Activated CD8-positive, alpha-beta memory T cell treated with anti-CD3 and anti-CD28 coated beads for 48 hours (primary cell): ENCODE data around the gene LAMA3.

Experiments
- DNase-seq, 3 experiments: peaks; one replicate each; pipeline ENCODE4 v3.0.0-alpha.2; 2020; ENCODE audit warnings: low read depth in 2 of 3, low spot score in 2 of 3

LAMA3 gene

GRCh38 chr18:23689031-23689615, at the start of gene LAMA3:
TSS of gene LAMA3 (plus strand) at chr18:23689453. CDS start at chr18:23689684, 231 bp downstream.
- DNase-seq: peak in 1 of 3 experiments; percentile 11

- DNase-seq: no peak
These were observed 49.2 kb upstream of the LAMA3 start for GRCh38 chr18:23640052-23640451.

GRCh38 chr18:23641143-23641720, 48.0 kb upstream of the LAMA3 start:
- no peak for DNase-seq

GRCh38 chr18:23641937-23642666, 47.2 kb upstream of the LAMA3 start:
- no peak for DNase-seq

GRCh38 chr18:23643815-23644490, 45.3 kb upstream of the LAMA3 start:
- DNase-seq: no peak

- DNase-seq: no peak
These were observed 43.6 kb upstream of the LAMA3 start for GRCh38 chr18:23645568-23646175.

GRCh38 chr18:23646282-23646681, 43.0 kb upstream of the LAMA3 start:
- DNase-seq: no peak

- no peak for DNase-seq
These were observed 40.8 kb upstream of the LAMA3 start for GRCh38 chr18:23648456-23648855.

- no peak for DNase-seq
These were observed 40.2 kb upstream of the LAMA3 start for GRCh38 chr18:23648940-23649607.

GRCh38 chr18:23650968-23651927, 38.0 kb upstream of the LAMA3 start:
- no peak for DNase-seq

GRCh38 chr18:23652232-23652631, 37.0 kb upstream of the LAMA3 start:
- no peak for DNase-seq

- no peak for DNase-seq
These were observed 31.0 kb upstream of the LAMA3 start for GRCh38 chr18:23658285-23658684.

- no peak for DNase-seq
These were observed 27.4 kb upstream of the LAMA3 start for GRCh38 chr18:23661735-23662308.

- DNase-seq: peak; percentile 1 to 27 (median 7)
These were observed 26.7 kb upstream of the LAMA3 start, which contains the start of gene ANKRD29 for GRCh38 chr18:23662309-23663263. TSS of gene ANKRD29 (minus strand) at chr18:23662911. CDS start at chr18:23662730, 181 bp downstream.

- DNase-seq: no peak
These were observed 24.6 kb upstream of the LAMA3 start for GRCh38 chr18:23664674-23665073.

- DNase-seq: no peak
These were observed 22.1 kb upstream of the LAMA3 start for GRCh38 chr18:23667114-23667513.

GRCh38 chr18:23668731-23669130, 20.5 kb upstream of the LAMA3 start:
- no peak for DNase-seq

- DNase-seq: no peak
These were observed 20.0 kb upstream of the LAMA3 start for GRCh38 chr18:23669202-23669766.
